Chondrocyte (in vitro differentiated cells): ENCODE measurements around the gene ACBD6. TPM values are rescaled to one million over a fixed set of nuclear protein-coding genes. Genes with fewer than 3 reads are reported as not detected.

ENCODE experiments used
- DNase-seq: peaks from one replicate; pipeline ENCODE4 v3.0.0; 2021; ENCODE audit warnings: mixed read lengths, low spot score
- H3K27ac Mint-ChIP-seq: one replicate; pipeline ENCODE4 v1.8.0; 2021; ENCODE audit warnings: mild to moderate bottlenecking, moderate library complexity, mixed read lengths; ENCODE audit not compliant: unreplicated experiment
- H3K27me3 Mint-ChIP-seq: 2 replicates; pipeline ENCODE4 v1.8.0; 2021; ENCODE audit warnings: low read depth, mixed read lengths
- H3K36me3 Mint-ChIP-seq: 2 replicates; pipeline ENCODE4 v1.8.0; 2021; ENCODE audit warnings: low read depth, mixed read lengths
- H3K4me1 Mint-ChIP-seq: 2 replicates; pipeline ENCODE4 v1.8.0; 2021; ENCODE audit warnings: low read depth, mild to moderate bottlenecking, mixed read lengths
- H3K4me3 Mint-ChIP-seq: one replicate; pipeline ENCODE4 v1.8.0; 2021; ENCODE audit warnings: mild to moderate bottlenecking, moderate library complexity, mixed read lengths; ENCODE audit not compliant: unreplicated experiment
- H3K9me3 Mint-ChIP-seq: 2 replicates; pipeline ENCODE4 v1.8.0; 2021; ENCODE audit warnings: low read depth, mixed read lengths
- CTCF ChIP-seq: fragments of 200-600 bp; sonication (generic); IDR thresholded peaks from 2 replicates; pipeline ENCODE4 v1.5.0; 2021; ENCODE audit warnings: antibody characterized with exemption, mild to moderate bottlenecking, moderate library complexity
- total RNA-seq: library from RNA; stranded (reverse); gene quantifications from 3 replicates; pipeline ENCODE4 v1.2.1, GENCODE V29; 2021

The ACBD6 gene
- total RNA-seq, 1 donor from 2014 or later, result 43.4 TPM

GRCh38 chr1:180286417-180286816 is 216.0 kb downstream of the ACBD6 start:
- peaks cover 3% of the 10 kb centered on the region for H3K9me3 Mint-ChIP-seq
- H3K4me1 Mint-ChIP-seq, result no peaks in the 10 kb centered on the region
- no peak overlapping the region for H3K4me3 Mint-ChIP-seq
- H3K27me3 Mint-ChIP-seq, result no peaks in the 10 kb centered on the region
- H3K27ac Mint-ChIP-seq, result no peak overlapping the region
- no peak for DNase-seq
- no peak for TF ChIP-seq CTCF
- H3K36me3 Mint-ChIP-seq, result peaks cover 11% of the 10 kb centered on the region

GRCh38 chr1:180283098-180283497 is 219.3 kb downstream of the ACBD6 start:
- Mint-ChIP-seq H3K27me3 (no peaks in the 10 kb centered on the region), H3K9me3 (no peaks in the 10 kb centered on the region), H3K4me3 (no peak overlapping the region), H3K4me1 (no peaks in the 10 kb centered on the region), H3K27ac (no peak overlapping the region), H3K36me3 (peaks cover 13% of the 10 kb centered on the region)
- no peak for DNase-seq
- no peak for TF ChIP-seq CTCF

- no peak for DNase-seq
- H3K27me3 Mint-ChIP-seq, result no peaks in the 10 kb centered on the region
- no peak overlapping the region for H3K27ac Mint-ChIP-seq
- TF ChIP-seq CTCF, result no peak
- H3K4me3 Mint-ChIP-seq, result no peak overlapping the region
- no peaks in the 10 kb centered on the region for H3K9me3 Mint-ChIP-seq
- H3K36me3 Mint-ChIP-seq, result peaks cover 14% of the 10 kb centered on the region
- H3K4me1 Mint-ChIP-seq, result no peaks in the 10 kb centered on the region
Observed at GRCh38 chr1:180282401-180283044, 219.9 kb downstream of the ACBD6 start.

GRCh38 chr1:180281490-180281889 is 220.9 kb downstream of the ACBD6 start:
- no peaks in the 10 kb centered on the region for H3K4me1 Mint-ChIP-seq
- H3K27ac Mint-ChIP-seq, result no peak overlapping the region
- H3K4me3 Mint-ChIP-seq, result no peak overlapping the region
- no peaks in the 10 kb centered on the region for H3K9me3 Mint-ChIP-seq
- DNase-seq, result no peak
- TF ChIP-seq CTCF, result no peak
- peaks cover 15% of the 10 kb centered on the region for H3K36me3 Mint-ChIP-seq
- H3K27me3 Mint-ChIP-seq, result no peaks in the 10 kb centered on the region

- Mint-ChIP-seq H3K4me1 (no peaks in the 10 kb centered on the region), H3K36me3 (peaks cover 15% of the 10 kb centered on the region), H3K4me3 (no peak overlapping the region), H3K9me3 (no peaks in the 10 kb centered on the region), H3K27me3 (no peaks in the 10 kb centered on the region), H3K27ac (no peak overlapping the region)
- no peak for TF ChIP-seq CTCF
- no peak for DNase-seq
Observed at GRCh38 chr1:180280617-180281016, 221.8 kb downstream of the ACBD6 start.
